NK-92 treated with Interleukin-12 subunit alpha and Interleukin-12 subunit beta, amount 100 ng/mL, for 24 hours (cell line): ENCODE measurements around the gene HTR5A.

Source experiments
- DNase-seq: peaks from one replicate; lab custom pipeline; 2025; lab: John Stamatoyannopoulos, UW

HTR5A gene

GRCh38 chr7:155090684-155091083 lies 20.6 kb downstream of the HTR5A start:
- peak; percentile 46 for DNase-seq

- no peak for DNase-seq
These were observed 23.5 kb downstream of the HTR5A start for GRCh38 chr7:155093596-155093995.

DNA sequence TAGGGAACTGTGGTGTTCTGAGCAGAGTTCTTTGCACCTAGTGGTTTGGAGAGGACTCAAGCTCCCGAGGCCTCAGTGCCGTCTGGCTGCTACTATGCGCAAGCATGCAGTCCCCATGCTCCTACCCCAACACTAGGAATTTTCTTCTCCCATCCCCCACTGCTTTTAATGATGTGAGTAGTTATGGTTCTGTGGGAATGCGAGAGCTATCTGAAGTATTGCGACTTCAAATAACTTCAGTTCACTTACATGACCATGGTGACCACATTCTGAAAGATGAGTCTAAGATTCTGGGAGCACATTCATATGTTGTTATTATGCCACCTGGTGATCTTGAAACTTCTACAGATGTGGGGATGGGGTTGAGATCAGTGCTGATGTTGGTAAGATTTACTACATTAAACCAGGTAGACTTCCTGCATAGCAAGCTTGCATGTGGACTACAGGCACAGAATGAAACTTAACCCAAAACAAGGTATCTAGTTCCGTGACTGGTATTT lies 24.6 kb downstream of the HTR5A start:
- DNase-seq: no peak

GRCh38 chr7:155097338-155097737 lies 27.2 kb downstream of the HTR5A start:
- DNase-seq: no peak

- no peak for DNase-seq
These were observed 33.7 kb downstream of the HTR5A start for GRCh38 chr7:155103839-155104238.

- DNase-seq: no peak
These were observed 34.8 kb downstream of the HTR5A start for GRCh38 chr7:155104913-155105312.

DNA sequence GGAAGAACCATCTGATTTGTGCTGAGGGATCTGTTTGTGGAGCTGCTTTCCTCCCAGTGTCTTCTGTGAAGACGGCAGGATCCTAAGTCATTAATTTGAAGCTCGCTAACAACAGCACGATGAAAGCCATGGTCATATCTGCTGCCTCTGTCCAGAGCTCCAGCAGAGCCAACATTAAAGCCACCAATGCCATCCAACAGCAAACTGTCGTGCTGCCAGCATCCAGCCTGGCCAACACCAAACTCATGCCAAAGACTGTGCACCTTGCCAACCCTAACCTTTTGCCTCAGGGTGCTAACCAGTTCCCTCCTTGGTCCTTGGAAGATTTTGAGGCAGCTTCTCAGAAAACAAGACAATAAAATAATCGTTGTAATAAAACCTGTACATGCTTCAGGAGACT lies 36.2 kb downstream of the HTR5A start:
- DNase-seq: no peak

DNA sequence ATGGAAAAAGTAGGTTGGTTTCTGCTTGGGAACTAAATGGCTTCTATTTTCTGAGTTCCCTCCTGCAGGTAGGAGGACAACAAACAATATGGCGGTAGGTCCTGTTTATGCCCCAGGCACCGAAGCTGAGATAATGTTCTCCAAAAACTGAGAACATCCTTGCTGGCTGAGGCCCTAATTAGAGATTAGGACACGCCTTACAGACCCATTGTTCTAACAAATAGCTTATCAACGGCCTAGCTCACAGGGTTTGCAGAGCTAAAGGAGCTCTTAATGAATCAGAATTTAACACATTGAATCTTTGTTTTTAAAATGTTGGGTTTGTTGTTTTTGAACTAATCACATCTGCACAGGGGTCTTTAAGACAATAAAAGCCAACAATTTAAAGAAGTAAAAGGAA lies 37.0 kb downstream of the HTR5A start:
- no peak for DNase-seq

- DNase-seq: no peak
These were observed 38.2 kb downstream of the HTR5A start for GRCh38 chr7:155108144-155108901.

- no peak for DNase-seq
These were observed 39.0 kb downstream of the HTR5A start for GRCh38 chr7:155109121-155109520.

DNA sequence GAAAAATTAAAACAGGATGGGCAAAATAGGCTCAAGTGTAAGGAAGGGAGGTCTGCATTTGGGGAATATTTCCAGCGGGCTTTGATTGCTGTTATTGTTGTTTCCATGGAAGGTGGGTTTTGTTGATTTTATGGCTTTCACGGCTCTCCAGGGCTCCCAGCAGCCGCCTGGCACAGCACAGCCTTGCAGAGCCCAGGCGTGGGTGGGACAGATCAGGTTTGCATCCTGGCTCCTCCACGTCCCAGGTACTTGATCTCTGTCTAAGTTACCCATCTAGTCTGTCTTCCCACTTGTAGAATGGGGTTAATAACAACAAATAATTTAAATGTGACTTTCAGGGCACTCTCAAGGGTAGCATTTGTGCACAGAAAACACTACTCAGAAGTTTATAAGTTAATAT lies 45.2 kb downstream of the HTR5A start:
- DNase-seq: no peak

DNA sequence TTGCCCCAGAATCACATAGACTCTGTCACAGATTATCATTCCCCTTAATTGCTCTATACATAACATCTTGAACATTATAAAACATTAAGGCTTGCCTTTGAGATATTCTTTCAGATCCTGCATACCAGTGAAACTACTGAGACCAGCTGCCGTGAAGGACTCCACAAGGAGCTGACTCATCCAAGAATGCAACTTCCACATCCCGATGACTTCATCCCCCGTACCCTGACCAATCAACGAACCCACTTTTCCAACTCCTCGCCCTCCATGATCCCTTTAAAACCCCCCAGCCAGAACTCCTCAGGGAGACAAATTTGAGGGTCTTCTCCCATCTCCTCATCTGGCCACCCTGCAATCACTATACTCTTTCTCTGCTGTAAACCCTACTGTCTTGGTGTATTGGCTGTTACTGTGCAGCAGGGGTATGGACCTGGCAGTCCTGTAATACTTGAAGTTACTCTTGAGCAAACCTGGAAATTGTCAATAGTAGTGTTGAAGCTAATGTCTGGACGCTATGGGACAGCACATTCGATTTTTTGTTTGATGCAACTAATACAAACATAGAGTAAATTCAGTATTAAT lies 49.8 kb downstream of the HTR5A start:
- no peak for DNase-seq

- no peak for DNase-seq
These were observed 50.3 kb downstream of the HTR5A start for GRCh38 chr7:155120460-155120859.

DNA sequence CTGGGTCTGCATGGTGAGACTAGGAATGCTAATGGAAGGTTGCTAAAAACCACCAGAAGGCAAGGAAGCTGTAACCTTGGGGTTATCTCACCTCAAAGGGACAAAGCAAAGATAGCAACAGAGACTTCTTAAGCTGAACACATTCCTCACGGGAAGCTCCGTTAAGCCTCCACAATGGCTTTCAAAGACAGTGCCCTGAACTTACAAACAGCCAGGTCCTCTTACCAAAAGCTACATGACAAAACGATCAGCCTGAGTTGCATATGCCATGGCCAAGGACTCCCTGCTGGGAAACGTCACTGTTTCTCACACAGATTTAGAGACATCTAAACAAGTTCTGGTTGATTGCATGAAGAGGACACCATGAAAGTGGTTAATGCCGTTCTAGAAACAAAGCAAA lies 52.7 kb downstream of the HTR5A start:
- no peak for DNase-seq

DNA sequence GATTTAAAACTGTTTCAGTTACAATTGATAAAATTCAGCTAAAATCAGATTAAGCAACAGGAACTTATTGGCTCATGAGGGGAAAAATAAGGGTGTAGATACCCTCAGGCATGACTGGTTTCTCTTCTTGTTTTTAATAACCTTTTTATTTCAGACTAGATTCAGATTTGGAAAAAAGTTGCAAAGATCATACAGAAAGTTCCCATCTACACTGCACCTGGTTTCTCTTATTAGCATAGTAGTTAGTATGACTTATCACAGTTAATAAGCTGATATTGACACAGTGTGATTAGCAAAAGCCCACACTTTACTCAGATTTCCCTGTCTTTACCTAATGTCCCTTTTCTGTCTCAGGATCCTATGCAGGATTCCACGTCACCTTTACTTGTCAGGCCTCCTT lies 53.3 kb downstream of the HTR5A start:
- DNase-seq: no peak

GRCh38 chr7:155124706-155125105 lies 54.6 kb downstream of the HTR5A start:
- no peak for DNase-seq

- DNase-seq: no peak
These were observed 59.1 kb downstream of the HTR5A start for GRCh38 chr7:155129186-155129585.

DNA sequence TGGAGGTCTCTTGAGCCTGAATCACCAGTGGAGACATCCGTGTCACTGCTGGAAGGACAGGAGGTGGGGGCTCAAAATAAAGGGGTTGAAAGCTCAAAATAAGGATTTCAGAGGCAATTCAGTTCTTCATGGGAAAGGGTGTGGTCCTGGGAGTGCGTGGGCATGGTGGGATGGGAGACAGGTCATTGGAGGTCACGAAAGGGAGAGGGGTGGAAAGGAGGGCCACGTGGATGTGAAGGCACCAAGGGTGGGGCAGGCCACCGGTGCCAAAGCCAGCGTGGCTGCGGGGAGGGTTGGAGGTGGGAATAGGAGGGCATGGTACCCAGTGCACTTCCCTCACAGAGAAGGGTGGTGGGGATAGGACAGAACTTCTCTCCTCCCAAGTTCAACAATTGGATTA lies 59.7 kb downstream of the HTR5A start:
- no peak for DNase-seq

DNA sequence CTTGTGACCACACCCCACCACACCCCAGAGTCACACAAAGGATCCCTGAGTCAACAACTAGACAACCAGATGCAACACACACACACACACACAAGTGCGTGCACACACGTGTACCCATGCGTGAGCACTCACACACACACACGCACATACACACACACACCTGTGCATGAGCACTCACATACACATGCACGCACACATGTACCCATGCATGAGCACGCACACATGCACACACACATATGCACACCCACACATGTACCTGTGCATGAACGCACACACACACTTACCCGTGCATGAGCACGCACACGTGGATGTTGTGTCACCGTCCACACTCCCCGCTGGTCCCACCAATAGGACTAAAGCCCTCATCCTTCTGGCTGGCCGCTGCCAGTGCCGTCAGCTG lies 60.4 kb downstream of the HTR5A start:
- no peak for DNase-seq

DNA sequence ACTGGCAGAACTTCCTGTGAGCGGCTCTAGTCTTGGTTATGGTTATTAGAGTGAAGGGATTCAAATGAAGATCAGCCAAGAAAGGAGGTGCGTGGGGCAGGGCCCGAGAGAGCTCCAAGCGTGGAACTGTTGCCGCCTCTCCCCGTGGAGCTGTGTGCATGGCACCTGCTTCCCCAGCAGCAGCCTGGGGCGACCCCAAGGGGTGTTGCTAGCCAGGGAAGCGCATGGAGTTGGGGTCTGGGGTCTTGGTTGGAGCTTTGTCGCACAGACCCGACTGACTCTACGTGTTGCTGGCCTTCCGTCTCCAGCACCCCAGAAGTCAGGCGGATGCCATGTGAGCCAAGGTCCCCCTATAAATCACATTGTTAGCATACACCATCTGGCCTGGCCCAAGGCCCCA lies 61.0 kb downstream of the HTR5A start:
- no peak for DNase-seq

DNA sequence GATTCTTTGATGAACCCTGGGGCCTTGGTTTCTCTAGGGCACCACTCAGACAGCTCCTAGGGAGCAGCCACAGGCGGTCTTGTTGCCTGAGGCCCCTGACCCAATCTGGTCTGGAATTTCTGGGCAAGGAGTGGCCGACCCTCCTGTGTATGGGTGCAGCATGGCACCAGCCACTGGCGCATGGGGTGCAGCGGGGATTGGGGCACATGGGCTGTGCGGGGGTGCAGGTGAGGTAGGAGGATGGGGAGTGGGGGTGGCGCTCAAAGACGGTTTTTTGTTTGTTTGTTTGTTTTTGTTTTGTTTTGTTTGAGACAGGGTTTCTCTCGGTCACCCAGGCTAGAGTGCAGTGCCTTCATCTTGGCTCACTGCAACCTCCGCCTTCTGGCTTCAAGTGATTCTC lies 62.3 kb downstream of the HTR5A start:
- no peak for DNase-seq

DNA sequence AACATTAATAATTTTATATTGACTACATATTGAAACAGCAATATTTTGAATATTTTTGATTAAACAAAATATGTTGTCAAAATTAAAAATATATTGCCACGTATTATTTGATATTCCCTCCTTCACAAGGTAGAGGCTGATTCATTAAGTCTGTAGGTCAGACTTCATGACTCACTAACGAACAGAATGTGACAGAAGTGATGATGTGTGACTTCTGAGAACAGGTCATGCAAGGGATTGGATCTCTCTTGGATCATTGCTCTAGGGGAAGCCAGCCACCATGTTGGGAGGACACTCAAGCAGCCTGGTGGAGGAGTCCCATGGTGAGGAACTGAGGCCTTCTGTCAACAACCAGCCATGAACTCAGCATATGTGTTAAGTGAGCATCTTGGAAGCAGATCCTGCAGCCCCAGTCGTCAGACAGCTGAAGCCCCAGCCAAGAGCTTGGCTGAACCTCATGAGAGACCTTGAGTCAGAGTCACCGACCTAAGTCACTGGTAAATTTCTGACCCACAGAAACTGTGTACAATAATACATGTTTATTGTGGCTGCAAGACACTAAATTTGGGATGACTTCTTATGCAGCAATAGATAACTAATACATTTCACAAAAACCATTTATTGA lies 66.6 kb downstream of the HTR5A start:
- DNase-seq: no peak
